HEK293 (cell line): ENCODE data around the gene EDN1.
"Not testable (repeated sequence)": the region's sequence is repeated elsewhere in the genome, so short reads cannot be mapped to it uniquely, and the experiment has no call there.

Source experiments
- CTCF ChIA-PET: fragments of 350-600 bp; formaldehyde crosslinking; extraction: SDS; loops from one replicate; lab custom pipeline; 2021; ENCODE audit warnings: antibody characterized with exemption; lab: Yijun Ruan, JAX
- POLR2A ChIA-PET: fragments of 300-600 bp; formaldehyde crosslinking; extraction: SDS; loops from one replicate; lab custom pipeline; 2020; ENCODE audit warnings: antibody characterized with exemption, inconsistent platforms; lab: Yijun Ruan, JAX
- H3K27ac ChIP-seq: fragments of 200-500 bp; sonication (Bioruptor generic); 2 replicates; pipeline ENCODE4 v1.5.1; 2014; ENCODE audit warnings: low read depth, low read length, control low read depth, inconsistent platforms; ENCODE audit errors: extremely low read depth
- H3K36me3 ChIP-seq, 2 experiments: fragments of 200-500 bp in 1 of 2; sonication (Bioruptor generic) in 1 of 2; 1 replicate in 1 of 2; 2 replicates in 1 of 2; pipeline ENCODE4 v1.5.1; 2014 to 2017; ENCODE audit warnings: inconsistent platforms in 2 of 2, low read length in 2 of 2; ENCODE audit not compliant: control insufficient read depth in 2 of 2, insufficient read depth in 1 of 2
- H3K4me1 ChIP-seq: fragments of 200-500 bp; sonication (Bioruptor generic); 2 replicates; pipeline ENCODE4 v1.5.1; 2014; ENCODE audit warnings: mild to moderate bottlenecking, low read length, inconsistent platforms; ENCODE audit not compliant: control insufficient read depth, insufficient read depth
- H3K4me3 ChIP-seq: 2 replicates; pipeline ENCODE4 v1.5.1; 2011; ENCODE audit warnings: low read depth, mild to moderate bottlenecking, control low read depth, low read length, moderate library complexity
- H3K9me3 ChIP-seq: fragments of 200-500 bp; sonication (Bioruptor generic); 2 replicates; pipeline ENCODE4 v1.5.1; 2014; ENCODE audit warnings: low read depth, low read length, inconsistent platforms; ENCODE audit not compliant: control insufficient read depth, insufficient read depth
- MZF1 ChIP-seq: fragments of 450-650 bp; formaldehyde crosslinking; IDR thresholded peaks from 2 replicates; pipeline ENCODE4 v1.5.1; 2017; ENCODE audit warnings: missing biosample characterization, missing genetic modification characterization, borderline replicate concordance
- RBAK ChIP-seq: fragments of 450-650 bp; formaldehyde crosslinking; IDR thresholded peaks from 2 replicates; pipeline ENCODE4 v1.5.1; 2016; ENCODE audit warnings: missing biosample characterization, missing genetic modification characterization
- SCRT2 ChIP-seq: fragments of 450-650 bp; formaldehyde crosslinking; IDR thresholded peaks from 2 replicates; pipeline ENCODE4 v1.5.1; 2016; ENCODE audit warnings: missing biosample characterization, missing genetic modification characterization
- ZBTB1 ChIP-seq: fragments of 450-650 bp; formaldehyde crosslinking; IDR thresholded peaks from 2 replicates; pipeline ENCODE4 v1.5.1; 2016; ENCODE audit warnings: missing biosample characterization, missing genetic modification characterization
- ZFP69B ChIP-seq: fragments of 450-650 bp; formaldehyde crosslinking; IDR thresholded peaks from 2 replicates; pipeline ENCODE4 v1.5.1; 2016; ENCODE audit warnings: missing biosample characterization, missing genetic modification characterization
- ZNF211 ChIP-seq: fragments of 450-650 bp; formaldehyde crosslinking; IDR thresholded peaks from 2 replicates; pipeline ENCODE4 v1.5.1; 2016; ENCODE audit warnings: low read depth, missing biosample characterization, missing genetic modification characterization
- ZNF214 ChIP-seq: fragments of 450-650 bp; formaldehyde crosslinking; IDR thresholded peaks from 2 replicates; pipeline ENCODE4 v1.5.1; 2017; ENCODE audit warnings: missing biosample characterization, mild to moderate bottlenecking, missing genetic modification characterization, borderline replicate concordance
- ZNF239 ChIP-seq: fragments of 450-650 bp; formaldehyde crosslinking; IDR thresholded peaks from 2 replicates; pipeline ENCODE4 v1.5.1; 2016; ENCODE audit warnings: missing biosample characterization, missing genetic modification characterization
- ZNF266 ChIP-seq: fragments of 450-650 bp; formaldehyde crosslinking; IDR thresholded peaks from 2 replicates; pipeline ENCODE4 v1.5.1; 2016; ENCODE audit warnings: missing biosample characterization, missing genetic modification characterization, low read depth
- ZNF292 ChIP-seq: fragments of 450-650 bp; formaldehyde crosslinking; IDR thresholded peaks from 2 replicates; pipeline ENCODE4 v1.5.1; 2016; ENCODE audit warnings: low read depth, missing biosample characterization, missing genetic modification characterization, borderline replicate concordance
- ZNF423 ChIP-seq: fragments of 450-650 bp; formaldehyde crosslinking; IDR thresholded peaks from 2 replicates; pipeline ENCODE4 v1.5.1; 2016; ENCODE audit warnings: missing biosample characterization, missing genetic modification characterization
- ZNF626 ChIP-seq: fragments of 450-650 bp; sonication (Bioruptor Pico); formaldehyde crosslinking; IDR thresholded peaks from 2 replicates; pipeline ENCODE4 v1.5.1; 2018; ENCODE audit warnings: missing biosample characterization, missing genetic modification characterization, inconsistent platforms
- ZNF76 ChIP-seq: fragments of 450-650 bp; formaldehyde crosslinking; IDR thresholded peaks from 2 replicates; pipeline ENCODE4; 2016; ENCODE audit warnings: low read depth, missing biosample characterization, missing genetic modification characterization, borderline replicate concordance
- TF ChIP-seq, protein P1 (sequence below): fragments of 450-650 bp; formaldehyde crosslinking; IDR thresholded peaks from 2 replicates; pipeline ENCODE4 v1.5.1; 2016; ENCODE audit warnings: missing biosample characterization, missing genetic modification characterization
- TF ChIP-seq, protein P2 (sequence below): fragments of 450-650 bp; formaldehyde crosslinking; IDR thresholded peaks from 2 replicates; pipeline ENCODE4 v1.5.1; 2017; ENCODE audit warnings: missing biosample characterization, missing genetic modification characterization
- TF ChIP-seq, protein P3 (sequence below): fragments of 450-650 bp; formaldehyde crosslinking; IDR thresholded peaks from 2 replicates; pipeline ENCODE4 v1.5.1; 2016; ENCODE audit warnings: missing biosample characterization, missing genetic modification characterization, low read depth
- TF ChIP-seq, protein P4 (sequence below): fragments of 450-650 bp; formaldehyde crosslinking; optimal IDR thresholded peaks from 2 replicates; pipeline ENCODE3; 2016; ENCODE audit warnings: missing biosample characterization, mild to moderate bottlenecking, missing genetic modification characterization

Gene EDN1

DNA sequence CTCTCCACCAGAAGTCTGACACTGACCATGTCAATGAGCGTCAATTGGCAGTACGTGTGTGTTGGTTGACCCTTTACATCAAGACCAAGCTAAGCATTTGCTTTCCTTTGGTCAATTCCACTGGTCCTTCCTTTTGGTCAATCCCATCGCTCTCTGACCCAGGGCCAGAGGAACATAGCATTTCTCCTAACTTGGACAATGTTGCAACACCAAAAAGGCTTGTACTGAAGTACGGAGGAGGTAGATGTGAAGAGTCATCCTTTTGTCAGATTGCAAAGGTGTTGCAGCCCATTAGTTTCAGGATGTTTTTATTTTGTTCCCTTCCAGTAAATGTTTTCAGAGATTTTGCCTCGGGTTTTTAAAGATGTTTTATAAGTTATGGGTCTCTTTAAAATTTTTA is 24.6 kb downstream of the EDN1 start (continued):
- TF ChIP-seq ZNF211 (no peak), ZNF239 (tag by site-specific recombination) (no peak), ZNF214 (no peak), MZF1 (tag by site-specific recombination) (no peak)
- TF ChIP-seq, protein P1, sequence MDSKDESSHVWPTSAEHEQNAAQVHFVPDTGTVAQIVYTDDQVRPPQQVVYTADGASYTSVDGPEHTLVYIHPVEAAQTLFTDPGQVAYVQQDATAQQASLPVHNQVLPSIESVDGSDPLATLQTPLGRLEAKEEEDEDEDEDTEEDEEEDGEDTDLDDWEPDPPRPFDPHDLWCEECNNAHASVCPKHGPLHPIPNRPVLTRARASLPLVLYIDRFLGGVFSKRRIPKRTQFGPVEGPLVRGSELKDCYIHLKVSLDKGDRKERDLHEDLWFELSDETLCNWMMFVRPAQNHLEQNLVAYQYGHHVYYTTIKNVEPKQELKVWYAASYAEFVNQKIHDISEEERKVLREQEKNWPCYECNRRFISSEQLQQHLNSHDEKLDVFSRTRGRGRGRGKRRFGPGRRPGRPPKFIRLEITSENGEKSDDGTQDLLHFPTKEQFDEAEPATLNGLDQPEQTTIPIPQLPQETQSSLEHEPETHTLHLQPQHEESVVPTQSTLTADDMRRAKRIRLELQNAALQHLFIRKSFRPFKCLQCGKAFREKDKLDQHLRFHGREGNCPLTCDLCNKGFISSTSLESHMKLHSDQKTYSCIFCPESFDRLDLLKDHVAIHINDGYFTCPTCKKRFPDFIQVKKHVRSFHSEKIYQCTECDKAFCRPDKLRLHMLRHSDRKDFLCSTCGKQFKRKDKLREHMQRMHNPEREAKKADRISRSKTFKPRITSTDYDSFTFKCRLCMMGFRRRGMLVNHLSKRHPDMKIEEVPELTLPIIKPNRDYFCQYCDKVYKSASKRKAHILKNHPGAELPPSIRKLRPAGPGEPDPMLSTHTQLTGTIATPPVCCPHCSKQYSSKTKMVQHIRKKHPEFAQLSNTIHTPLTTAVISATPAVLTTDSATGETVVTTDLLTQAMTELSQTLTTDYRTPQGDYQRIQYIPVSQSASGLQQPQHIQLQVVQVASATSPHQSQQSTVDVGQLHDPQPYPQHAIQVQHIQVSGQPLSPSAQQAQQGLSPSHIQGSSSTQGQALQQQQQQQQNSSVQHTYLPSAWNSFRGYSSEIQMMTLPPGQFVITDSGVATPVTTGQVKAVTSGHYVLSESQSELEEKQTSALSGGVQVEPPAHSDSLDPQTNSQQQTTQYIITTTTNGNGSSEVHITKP (tag by site-specific recombination): no peak
- TF ChIP-seq, protein P2, sequence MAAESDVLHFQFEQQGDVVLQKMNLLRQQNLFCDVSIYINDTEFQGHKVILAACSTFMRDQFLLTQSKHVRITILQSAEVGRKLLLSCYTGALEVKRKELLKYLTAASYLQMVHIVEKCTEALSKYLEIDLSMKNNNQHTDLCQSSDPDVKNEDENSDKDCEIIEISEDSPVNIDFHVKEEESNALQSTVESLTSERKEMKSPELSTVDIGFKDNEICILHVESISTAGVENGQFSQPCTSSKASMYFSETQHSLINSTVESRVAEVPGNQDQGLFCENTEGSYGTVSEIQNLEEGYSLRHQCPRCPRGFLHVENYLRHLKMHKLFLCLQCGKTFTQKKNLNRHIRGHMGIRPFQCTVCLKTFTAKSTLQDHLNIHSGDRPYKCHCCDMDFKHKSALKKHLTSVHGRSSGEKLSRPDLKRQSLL (tag by site-specific recombination): no peak

- Histone ChIP-seq H3K9me3 (peaks cover 4% of the 10 kb centered on the region; the same call in 1 of the 2 replicates), H3K27ac (no peak overlapping the region), H3K4me3 (no peak overlapping the region), H3K4me1 (no peaks in the 10 kb centered on the region), H3K36me3 (no peaks in the 10 kb centered on the region)
- POLR2A ChIA-PET: no interaction called here
- TF ChIP-seq, protein P2 (tag by site-specific recombination): no peak
- TF ChIP-seq ZNF423 (tag by site-specific recombination) (no peak), RBAK (no peak), ZNF76 (tag by site-specific recombination) (no peak), ZNF266 (no peak), ZNF626 (tag by site-specific recombination) (no peak), ZBTB1 (no peak), ZNF292 (tag by site-specific recombination) (no peak)
- TF ChIP-seq, protein P3, sequence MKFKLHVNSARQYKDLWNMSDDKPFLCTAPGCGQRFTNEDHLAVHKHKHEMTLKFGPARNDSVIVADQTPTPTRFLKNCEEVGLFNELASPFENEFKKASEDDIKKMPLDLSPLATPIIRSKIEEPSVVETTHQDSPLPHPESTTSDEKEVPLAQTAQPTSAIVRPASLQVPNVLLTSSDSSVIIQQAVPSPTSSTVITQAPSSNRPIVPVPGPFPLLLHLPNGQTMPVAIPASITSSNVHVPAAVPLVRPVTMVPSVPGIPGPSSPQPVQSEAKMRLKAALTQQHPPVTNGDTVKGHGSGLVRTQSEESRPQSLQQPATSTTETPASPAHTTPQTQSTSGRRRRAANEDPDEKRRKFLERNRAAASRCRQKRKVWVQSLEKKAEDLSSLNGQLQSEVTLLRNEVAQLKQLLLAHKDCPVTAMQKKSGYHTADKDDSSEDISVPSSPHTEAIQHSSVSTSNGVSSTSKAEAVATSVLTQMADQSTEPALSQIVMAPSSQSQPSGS (tag by site-specific recombination): no peak
- CTCF ChIA-PET: interaction anchor here (0.7 to 1.4 kb wide), 3 partner anchors 33 to 641 kb away, joined by 3 to 7 read pairs (median 4); no protein-coding TSS in a partner anchor
Measured at GRCh38 chr6:12315292-12316081, 25.3 kb downstream of the EDN1 start.

DNA sequence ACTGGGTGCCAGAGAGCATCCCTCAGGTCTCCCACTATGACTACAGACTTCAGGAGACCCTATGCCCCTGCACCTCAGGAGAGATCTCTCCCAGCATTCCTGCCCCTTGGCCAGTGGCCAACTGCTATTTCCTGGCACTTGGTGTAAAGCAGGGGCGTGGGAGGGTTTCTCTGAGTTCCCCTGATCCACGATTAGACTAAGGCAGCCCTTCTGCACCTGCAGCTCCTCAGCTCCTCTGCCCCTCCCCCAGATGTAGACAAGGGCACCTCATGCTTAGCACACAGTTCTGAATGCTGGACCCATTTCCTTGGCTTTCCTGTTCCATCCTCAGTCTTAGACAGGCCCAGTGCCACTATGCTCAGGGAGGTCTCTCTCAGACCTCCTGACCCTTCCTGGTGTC is 28.6 kb downstream of the EDN1 start:
- Histone ChIP-seq H3K27ac (no peak overlapping the region), H3K9me3 (peaks cover 6% of the 10 kb centered on the region; the same call in 1 of the 2 replicates), H3K4me3 (no peak overlapping the region), H3K36me3 (no peaks in the 10 kb centered on the region), H3K4me1 (no peaks in the 10 kb centered on the region)
- ChIA-PET POLR2A (no interaction called here), CTCF (no interaction called here)
- TF ChIP-seq ZFP69B (no peak), SCRT2 (tag by site-specific recombination) (no peak)
- TF ChIP-seq, protein P4, sequence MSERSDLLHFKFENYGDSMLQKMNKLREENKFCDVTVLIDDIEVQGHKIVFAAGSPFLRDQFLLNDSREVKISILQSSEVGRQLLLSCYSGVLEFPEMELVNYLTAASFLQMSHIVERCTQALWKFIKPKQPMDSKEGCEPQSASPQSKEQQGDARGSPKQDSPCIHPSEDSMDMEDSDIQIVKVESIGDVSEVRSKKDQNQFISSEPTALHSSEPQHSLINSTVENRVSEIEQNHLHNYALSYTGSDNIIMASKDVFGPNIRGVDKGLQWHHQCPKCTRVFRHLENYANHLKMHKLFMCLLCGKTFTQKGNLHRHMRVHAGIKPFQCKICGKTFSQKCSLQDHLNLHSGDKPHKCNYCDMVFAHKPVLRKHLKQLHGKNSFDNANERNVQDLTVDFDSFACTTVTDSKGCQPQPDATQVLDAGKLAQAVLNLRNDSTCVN (tag by site-specific recombination): no peak

DNA sequence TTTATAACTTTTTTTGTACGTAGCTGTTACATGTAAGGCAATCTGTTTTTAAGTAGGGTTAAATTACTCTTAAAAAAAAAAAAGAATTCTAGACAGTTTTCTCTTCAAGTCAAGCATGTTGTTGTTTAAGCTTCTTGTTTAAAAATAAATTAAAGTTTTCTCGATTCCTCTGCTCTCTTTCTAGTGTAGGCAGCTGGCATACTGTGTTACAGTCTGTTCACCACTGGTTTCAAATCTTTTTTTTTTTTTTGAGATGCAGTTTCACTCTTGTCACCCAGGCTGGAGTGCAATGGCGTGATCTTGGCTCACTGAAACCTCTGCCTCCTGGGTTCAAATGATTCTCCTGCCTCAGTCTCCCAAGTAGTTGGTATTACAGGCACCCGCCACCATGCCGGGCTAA is 29.9 kb downstream of the EDN1 start:
- H3K27ac ChIP-seq, POLR2A ChIA-PET, H3K4me3 ChIP-seq, H3K4me1 ChIP-seq, H3K36me3 ChIP-seq, H3K9me3 ChIP-seq: not testable (repeated sequence)
- CTCF ChIA-PET: interaction anchor here (0.7 kb wide), 2 partner anchors 10 to 1043 kb away, joined by 3 read pairs; no protein-coding TSS in a partner anchor
